CD14-positive monocyte (primary cell): ENCODE data around the gene TMA7B. TPM values are rescaled to one million over a fixed set of nuclear protein-coding genes. Genes with fewer than 3 reads are reported as not detected.

Source experiments
- DNase-seq, 3 donors: peaks; one replicate each; pipeline ENCODE4 v3.0.0-alpha.2; 2011 to 2022
- H2AFZ ChIP-seq: 2 replicates; pipeline ENCODE4 v1.6.0; 2012; ENCODE audit warnings: mild to moderate bottlenecking, low read depth, low read length, inconsistent platforms; ENCODE audit not compliant: insufficient read depth, poor library complexity, severe bottlenecking
- H3K27ac ChIP-seq, 2 donors: 1 replicate in 1 of 2; 2 replicates in 1 of 2; pipeline ENCODE4 v1.5.1; 2012 to 2013; ENCODE audit warnings: low read length in 2 of 2, control low read depth in 1 of 2, inconsistent platforms in 1 of 2, low read depth in 1 of 2, mild to moderate bottlenecking in 1 of 2
- H3K27me3 ChIP-seq, 2 donors: one replicate each; pipeline versions ENCODE4 v1.6.0 to v1.6.1; 2011 to 2013; ENCODE audit warnings: low read length in 2 of 2; ENCODE audit not compliant: control insufficient read depth in 2 of 2, insufficient read depth in 2 of 2
- H3K36me3 ChIP-seq, 2 donors: replicated peaks in 1 of 2; 1 replicate in 1 of 2; 2 replicates in 1 of 2; pipeline versions ENCODE4 v1.5.1 to v1.6.1; 2012 to 2013; ENCODE audit warnings: low read length in 2 of 2, control low read depth in 1 of 2, inconsistent platforms in 1 of 2, mild to moderate bottlenecking in 1 of 2; ENCODE audit not compliant: insufficient read depth in 2 of 2, control insufficient read depth in 1 of 2
- H3K4me1 ChIP-seq, 2 donors: 1 replicate in 1 of 2; 2 replicates in 1 of 2; pipeline versions ENCODE4 v1.5.1 to v1.6.1; 2012 to 2013; ENCODE audit warnings: low read length in 2 of 2, control low read depth in 1 of 2, inconsistent platforms in 1 of 2, mild to moderate bottlenecking in 1 of 2, moderate library complexity in 1 of 2; ENCODE audit not compliant: insufficient read depth in 2 of 2, control insufficient read depth in 1 of 2
- H3K4me2 ChIP-seq: replicated peaks from 2 replicates; pipeline ENCODE3; 2012; ENCODE audit warnings: low read length, moderate library complexity, mild to moderate bottlenecking; ENCODE audit not compliant: poor library complexity, severe bottlenecking; ENCODE audit errors: extremely low read depth
- H3K4me3 ChIP-seq, 3 experiments: fragments of 200-600 bp in 1 of 3; sonication (generic) in 1 of 3; replicated peaks in 1 of 3; 1 replicate in 2 of 3; 2 replicates in 1 of 3; pipeline ENCODE4 v1.5.1; 2011 to 2013; ENCODE audit warnings: low read length in 3 of 3, mild to moderate bottlenecking in 3 of 3, control low read depth in 2 of 3, low read depth in 2 of 3, inconsistent platforms in 1 of 3, moderate library complexity in 1 of 3
- H3K79me2 ChIP-seq: 2 replicates; pipeline ENCODE4 v1.6.0; 2012; ENCODE audit warnings: mild to moderate bottlenecking, control low read depth, inconsistent platforms, low read length, moderate library complexity; ENCODE audit not compliant: insufficient read depth
- H3K9ac ChIP-seq: 2 replicates; pipeline ENCODE4 v1.6.0; 2017; ENCODE audit warnings: low read length, mild to moderate bottlenecking; ENCODE audit not compliant: insufficient read depth, poor library complexity, severe bottlenecking
- H3K9me3 ChIP-seq, 2 donors: replicated peaks in 1 of 2; 1 replicate in 1 of 2; 2 replicates in 1 of 2; pipeline versions ENCODE4 v1.5.1 to v1.6.1; 2012 to 2013; ENCODE audit warnings: low read length in 2 of 2, control low read depth in 1 of 2; ENCODE audit not compliant: control insufficient read depth in 1 of 2, insufficient read depth in 1 of 2
- H4K20me1 ChIP-seq: 2 replicates; pipeline ENCODE4 v1.6.0; 2012; ENCODE audit warnings: mild to moderate bottlenecking, low read length, control low read depth, moderate library complexity; ENCODE audit not compliant: insufficient read depth
- H3K27ac Mint-ChIP-seq, 7 donors: one replicate each; pipeline ENCODE4 v1.8.0; 2020; ENCODE audit warnings: mild to moderate bottlenecking in 7 of 7, mixed read lengths in 7 of 7, moderate library complexity in 6 of 7, inconsistent platforms in 2 of 7
- H3K27me3 Mint-ChIP-seq, 3 donors: one replicate each; pipeline ENCODE4 v1.8.0; 2021 to 2022; ENCODE audit warnings: low read depth in 3 of 3, mild to moderate bottlenecking in 3 of 3, mixed read lengths in 3 of 3, moderate library complexity in 3 of 3, inconsistent platforms in 1 of 3
- H3K36me3 Mint-ChIP-seq, 2 donors: one replicate each; pipeline ENCODE4 v1.8.0; 2020; ENCODE audit warnings: mixed read lengths in 2 of 2, inconsistent platforms in 1 of 2, mild to moderate bottlenecking in 1 of 2
- H3K4me1 Mint-ChIP-seq: one replicate; pipeline ENCODE4 v1.8.0; 2020; ENCODE audit warnings: mild to moderate bottlenecking, mixed read lengths
- H3K4me3 Mint-ChIP-seq, 2 donors: one replicate each; pipeline ENCODE4 v1.8.0; 2020; ENCODE audit warnings: mild to moderate bottlenecking in 2 of 2, mixed read lengths in 2 of 2, moderate library complexity in 1 of 2
- H3K9me3 Mint-ChIP-seq, 7 donors: one replicate each; pipeline ENCODE4 v1.8.0; 2020 to 2022; ENCODE audit warnings: mixed read lengths in 7 of 7, mild to moderate bottlenecking in 6 of 7, moderate library complexity in 6 of 7, inconsistent platforms in 2 of 7
- WGBS: methylation state at CpG from one replicate; pipeline ENCODE4 v1.1.5; 2013; ENCODE audit warnings: missing lambda C conversion rate; ENCODE audit not compliant: insufficient coverage; 5-methylcytosine and 5-hydroxymethylcytosine counted together
- intact Hi-C, 2 donors: fragments of 100-400 bp; cut with micrococcal nuclease; formaldehyde crosslinking; loops; one replicate each; pipeline versions ENCODE4 v1.15.0 to v1.15.1; 2023
- polyA plus RNA-seq, 3 donors: library from polyadenylated mRNA; depleted of rRNA in 1 of 3; unstranded in 2 of 3; stranded (reverse) in 1 of 3; fragments of 300-500 nt in 2 of 3; fragments of >200 nt in 1 of 3; fragmentation: Illumina TruSeq in 2 of 3; gene quantifications; 1 replicate in 2 of 3; 2 replicates in 1 of 3; pipeline ENCODE4 v1.2.3, GENCODE V29; 2012 to 2021
- TF ChIP-seq, protein P1 (sequence below): fragments of 200-600 bp; IDR thresholded peaks from one replicate; pipeline ENCODE4 v1.8.0; 2022; ENCODE audit warnings: antibody characterized with exemption, mild to moderate bottlenecking

TMA7B gene
- polyA plus RNA-seq, 3 donors = 0.13 TPM; not detected in 2

GRCh38 chr22:39941601-39942000, 18.6 kb upstream of the TMA7B start:
- H3K27me3 ChIP-seq = peaks cover 2 to 7% of the 10 kb centered on the region in 2 donors
- DNase-seq = no peak
- H3K4me1 ChIP-seq = peaks cover 16 to 26% of the 10 kb centered on the region in 2 donors
- H3K36me3 ChIP-seq = no peaks in the 10 kb centered on the region
- no peak overlapping the region for H3K4me2 ChIP-seq
- H3K9ac ChIP-seq = no peak overlapping the region
- Mint-ChIP-seq H3K4me1 (peaks cover 25% of the 10 kb centered on the region), H3K27ac (no peak overlapping the region), H3K36me3 (no peaks in the 10 kb centered on the region), H3K9me3 (peaks cover 0 to 2% (median 0%) of the 10 kb centered on the region in 7 donors), H3K27me3 (peaks cover 3 to 11% (median 4%) of the 10 kb centered on the region in 3 donors), H3K4me3 (no peak overlapping the region)
- H3K4me3 ChIP-seq = no peak overlapping the region
- H3K9me3 ChIP-seq = no peaks in the 10 kb centered on the region
- H3K79me2 ChIP-seq = no peaks in the 10 kb centered on the region
- 92% methylated on average over 2 of the region's 2 CpGs for WGBS
- TF ChIP-seq, protein P1, sequence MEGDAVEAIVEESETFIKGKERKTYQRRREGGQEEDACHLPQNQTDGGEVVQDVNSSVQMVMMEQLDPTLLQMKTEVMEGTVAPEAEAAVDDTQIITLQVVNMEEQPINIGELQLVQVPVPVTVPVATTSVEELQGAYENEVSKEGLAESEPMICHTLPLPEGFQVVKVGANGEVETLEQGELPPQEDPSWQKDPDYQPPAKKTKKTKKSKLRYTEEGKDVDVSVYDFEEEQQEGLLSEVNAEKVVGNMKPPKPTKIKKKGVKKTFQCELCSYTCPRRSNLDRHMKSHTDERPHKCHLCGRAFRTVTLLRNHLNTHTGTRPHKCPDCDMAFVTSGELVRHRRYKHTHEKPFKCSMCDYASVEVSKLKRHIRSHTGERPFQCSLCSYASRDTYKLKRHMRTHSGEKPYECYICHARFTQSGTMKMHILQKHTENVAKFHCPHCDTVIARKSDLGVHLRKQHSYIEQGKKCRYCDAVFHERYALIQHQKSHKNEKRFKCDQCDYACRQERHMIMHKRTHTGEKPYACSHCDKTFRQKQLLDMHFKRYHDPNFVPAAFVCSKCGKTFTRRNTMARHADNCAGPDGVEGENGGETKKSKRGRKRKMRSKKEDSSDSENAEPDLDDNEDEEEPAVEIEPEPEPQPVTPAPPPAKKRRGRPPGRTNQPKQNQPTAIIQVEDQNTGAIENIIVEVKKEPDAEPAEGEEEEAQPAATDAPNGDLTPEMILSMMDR = no peak
- no peaks in the 10 kb centered on the region for H4K20me1 ChIP-seq
- intact Hi-C loops = no loop called here
- H2AFZ ChIP-seq = no peak overlapping the region
- no peak overlapping the region for H3K27ac ChIP-seq

DNA sequence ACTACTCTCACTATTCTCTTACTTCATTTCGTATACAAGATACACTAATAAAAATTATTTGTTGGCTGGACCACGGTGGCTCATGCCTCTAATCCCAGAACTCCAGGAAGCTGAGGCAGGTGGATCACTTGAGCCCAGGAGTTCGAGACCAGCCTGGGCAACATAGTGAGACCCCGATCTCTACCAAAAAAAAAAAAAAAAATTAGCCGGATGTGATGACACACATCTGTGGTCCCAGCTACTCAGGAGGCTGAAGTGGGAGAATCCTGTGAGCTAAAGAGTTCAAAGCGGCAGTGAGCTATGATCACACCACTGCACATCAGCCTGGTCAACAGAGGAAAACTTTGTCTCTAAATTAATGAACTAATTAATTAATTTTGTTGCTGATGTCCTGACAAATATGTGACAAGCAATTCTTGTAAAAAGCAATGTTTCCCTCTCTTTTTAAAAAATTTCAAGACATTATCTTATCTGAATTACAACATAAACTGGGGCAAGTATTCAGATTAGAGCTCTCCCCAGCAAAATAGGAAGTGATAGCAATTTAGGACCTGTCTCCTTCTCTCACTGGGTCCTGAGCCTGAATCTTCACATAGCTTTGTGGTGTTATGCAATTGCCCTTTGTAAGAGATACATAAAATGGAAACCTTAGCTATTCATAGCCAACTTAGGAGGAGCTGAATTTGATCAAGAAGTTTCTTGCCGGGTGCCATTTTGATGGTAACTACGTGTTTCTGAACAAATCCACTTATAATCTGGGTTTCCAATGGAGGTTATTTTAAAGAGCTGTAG, 17.6 kb upstream of the TMA7B start:
- peaks cover under 1 to 16% (median 2%) of the 10 kb centered on the region in 3 donors for H3K27me3 Mint-ChIP-seq
- no CpG with 5 or more reads among the region's 8 CpGs for WGBS
- no peaks in the 10 kb centered on the region for H3K79me2 ChIP-seq

More for the DNA sequence above, 17.6 kb upstream of the TMA7B start:
- no peak overlapping the region for H3K9ac ChIP-seq
- TF ChIP-seq, protein P1 = no peak
- no peaks in the 10 kb centered on the region for H3K36me3 ChIP-seq
- Mint-ChIP-seq H3K4me1 (peaks cover 27% of the 10 kb centered on the region), H3K27ac (peak overlapping the region in 2 of 7 donors; percentile 42 to 55), H3K9me3 (peaks cover 0 to 2% (median 0%) of the 10 kb centered on the region in 7 donors), H3K36me3 (no peaks in the 10 kb centered on the region), H3K4me3 (no peak overlapping the region)
- H3K9me3 ChIP-seq = no peaks in the 10 kb centered on the region
- H3K4me2 ChIP-seq = no peak overlapping the region
- no peak overlapping the region for H2AFZ ChIP-seq
- H4K20me1 ChIP-seq = no peaks in the 10 kb centered on the region
- peaks cover 0 to 2% of the 10 kb centered on the region in 2 donors for H3K27me3 ChIP-seq
- no peak overlapping the region for H3K4me3 ChIP-seq
- peak; percentile 32 to 55 (median 50) for DNase-seq
- peaks cover 23 to 32% of the 10 kb centered on the region in 2 donors for H3K4me1 ChIP-seq
- intact Hi-C loops = no loop called here
- no peak overlapping the region for H3K27ac ChIP-seq
